A549 (cell line): ENCODE results near the gene SYCN. TPM values are rescaled to one million over a fixed set of nuclear protein-coding genes. Genes with fewer than 3 reads are reported as not detected.

Experiments used
- ATAC-seq, 2 experiments: fragments of 200-7000 bp in 1 of 2; fragments of >200 bp in 1 of 2; cut with Nextera tagmentation in 1 of 2; cut with Tn5 transposase in 1 of 2; 3 replicates each; pipeline versions ENCODE4 v1.8.0 to v1.9.1; 2018 to 2020; ENCODE audit warnings: mild to moderate bottlenecking in 1 of 2, moderate library complexity in 1 of 2
- CTCF ChIA-PET: fragments of 300-600 bp; sonication (Branson Sonifier 250); formaldehyde crosslinking; extraction: SDS; loops from one replicate; lab custom pipeline; 2021; ENCODE audit warnings: antibody characterized with exemption, inconsistent platforms; lab: Yijun Ruan, JAX
- POLR2A ChIA-PET: fragments of 350-600 bp; formaldehyde crosslinking; extraction: SDS; loops from one replicate; lab custom pipeline; 2021; ENCODE audit warnings: antibody characterized with exemption, inconsistent platforms; lab: Yijun Ruan, JAX
- DNase-seq, 2 experiments: peaks; one replicate each; pipeline versions ENCODE4 v3.0.0 to v3.0.0-alpha.2; 2011 to 2016; ENCODE audit warnings: low read depth in 1 of 2, low spot score in 1 of 2
- FAIRE-seq: peaks from 2 replicates; lab custom pipeline; 2011; peaks lifted over from hg19 to GRCh38; lab: Jason Lieb, UNC
- H3K27ac ChIP-seq, 2 experiments: fragments of >200 bp; sonication (Bioruptor Twin); formaldehyde crosslinking; 3 replicates each; pipeline ENCODE4 v1.5.1; 2016 to 2017
- H3K4me1 ChIP-seq: fragments of >200 bp; sonication (Bioruptor Twin); formaldehyde crosslinking; 3 replicates; pipeline ENCODE4 v1.6.1; 2016
- H3K4me2 ChIP-seq: fragments of >200 bp; sonication (Bioruptor Twin); formaldehyde crosslinking; 3 replicates; pipeline ENCODE4 v1.6.1; 2016
- H3K4me3 ChIP-seq: fragments of >200 bp; sonication (Bioruptor Twin); formaldehyde crosslinking; 3 replicates; pipeline ENCODE4 v1.5.1; 2016
- H3K9me3 ChIP-seq: fragments of >200 bp; sonication (Bioruptor Twin); formaldehyde crosslinking; 3 replicates; pipeline ENCODE4 v1.6.1; 2016
- CBX8 ChIP-seq: fragments of 200-600 bp; sonication (generic); IDR thresholded peaks from 2 replicates; pipeline ENCODE4 v1.6.1; 2016
- CEBPB ChIP-seq, 2 experiments: fragments of >200 bp in 1 of 2; sonication (Bioruptor Twin) in 1 of 2; formaldehyde crosslinking in 1 of 2; IDR thresholded peaks; 2 replicates each; pipeline ENCODE4 v1.6.1; 2012 to 2016
- CHD2 ChIP-seq: fragments of 150-350 bp; IDR thresholded peaks from 2 replicates; pipeline ENCODE4 v1.6.1; 2014; ENCODE audit warnings: low read length; ENCODE audit not compliant: partially characterized antibody
- CHD4 ChIP-seq: fragments of 200-600 bp; sonication (generic); IDR thresholded peaks from 2 replicates; pipeline ENCODE4 v1.6.1; 2016; ENCODE audit warnings: antibody characterized with exemption, mild to moderate bottlenecking, borderline replicate concordance
- FOSL2 ChIP-seq, 2 experiments: fragments of 450-650 bp in 1 of 2; fragments of >200 bp in 1 of 2; sonication (Bioruptor Twin) in 1 of 2; formaldehyde crosslinking; IDR thresholded peaks; 2 replicates each; pipeline versions ENCODE4 v1.5.0 to v1.6.1; 2016 to 2020; ENCODE audit warnings: mild to moderate bottlenecking in 1 of 2, moderate library complexity in 1 of 2
- HEYL ChIP-seq: fragments of 250-450 bp; sonication (Bioruptor Pico); IDR thresholded peaks from 2 replicates; pipeline ENCODE4 v1.8.0; 2021; ENCODE audit warnings: mild to moderate bottlenecking, moderate library complexity
- HOXA7 ChIP-seq: fragments of 250-450 bp; sonication (Bioruptor Pico); IDR thresholded peaks from 2 replicates; pipeline ENCODE4 v1.5.0; 2020; ENCODE audit warnings: mild to moderate bottlenecking, moderate library complexity
- HOXB13 ChIP-seq: fragments of 250-450 bp; sonication (Bioruptor Pico); IDR thresholded peaks from 2 replicates; pipeline ENCODE4 v1.5.0; 2020; ENCODE audit warnings: low read depth, mild to moderate bottlenecking, moderate library complexity
- HOXB5 ChIP-seq: fragments of 250-450 bp; sonication (Bioruptor Pico); IDR thresholded peaks from 2 replicates; pipeline ENCODE4 v1.5.0; 2020; ENCODE audit warnings: mild to moderate bottlenecking, moderate library complexity
- JUN ChIP-seq, 2 experiments: fragments of >200 bp; sonication (Bioruptor Twin); formaldehyde crosslinking; IDR thresholded peaks; 2 replicates in 1 of 2; 3 replicates in 1 of 2; pipeline ENCODE4 v1.6.1; 2016 to 2017
- JUNB ChIP-seq: fragments of >200 bp; sonication (Bioruptor Twin); formaldehyde crosslinking; IDR thresholded peaks from 2 replicates; pipeline ENCODE4 v1.6.1; 2016
- KDM1A ChIP-seq: fragments of 200-600 bp; sonication (generic); IDR thresholded peaks from 2 replicates; pipeline ENCODE4 v1.6.1; 2016; ENCODE audit warnings: low read depth, mild to moderate bottlenecking
- MAZ ChIP-seq: fragments of 150-350 bp; IDR thresholded peaks from 2 replicates; pipeline ENCODE4 v1.6.1; 2014; ENCODE audit warnings: antibody characterized with exemption, low read depth, low read length, borderline replicate concordance
- RAD21 ChIP-seq, 2 experiments: fragments of >200 bp in 1 of 2; sonication (Bioruptor Twin) in 1 of 2; formaldehyde crosslinking in 1 of 2; IDR thresholded peaks in 1 of 2; conservative IDR thresholded peaks in 1 of 2; 2 replicates in 1 of 2; 3 replicates in 1 of 2; pipeline ENCODE4 v1.6.1; 2012 to 2018; ENCODE audit warnings: inconsistent platforms in 1 of 2
- RFX5 ChIP-seq: fragments of 450-650 bp; IDR thresholded peaks from 2 replicates; pipeline ENCODE4 v1.7.1; 2014; ENCODE audit warnings: antibody characterized with exemption, mild to moderate bottlenecking, moderate library complexity
- RNF2 ChIP-seq: fragments of 200-600 bp; sonication (generic); IDR thresholded peaks from 2 replicates; pipeline ENCODE4 v1.6.1; 2016; ENCODE audit warnings: low read depth, mild to moderate bottlenecking, antibody characterized with exemption, moderate library complexity, borderline replicate concordance
- SMC3 ChIP-seq: fragments of >200 bp; sonication (Bioruptor Twin); formaldehyde crosslinking; IDR thresholded peaks from 3 replicates; pipeline ENCODE4 v1.6.1; 2018; ENCODE audit warnings: inconsistent platforms
- USF2 ChIP-seq: fragments of 450-650 bp; IDR thresholded peaks from 2 replicates; pipeline ENCODE4 v1.6.1; 2014; ENCODE audit warnings: antibody characterized with exemption
- ZC3H11A ChIP-seq: fragments of 450-650 bp; IDR thresholded peaks from 2 replicates; pipeline ENCODE4 v1.6.1; 2014; ENCODE audit warnings: antibody characterized with exemption, mild to moderate bottlenecking
- ZNF302 ChIP-seq: fragments of 250-450 bp; sonication (Bioruptor Pico); IDR thresholded peaks from 2 replicates; pipeline ENCODE4 v1.9.0; 2021; ENCODE audit warnings: inconsistent platforms, mild to moderate bottlenecking, moderate library complexity
- ZSCAN20 ChIP-seq: fragments of 250-450 bp; sonication (Bioruptor Pico); IDR thresholded peaks from 2 replicates; pipeline ENCODE4 v1.8.0; 2022; ENCODE audit warnings: mild to moderate bottlenecking, moderate library complexity
- WGBS: methylation state at CpG from one replicate; pipeline ENCODE4 v1.1.6; 2017; ENCODE audit errors: missing lambda C conversion rate; 5-methylcytosine and 5-hydroxymethylcytosine counted together
- polyA plus RNA-seq, 4 experiments: library from polyadenylated mRNA; depleted of rRNA in 3 of 4; stranded (reverse); fragments of >200 nt; fragmentation: RNase III in 1 of 4; extraction: RNeasy Plus Mini Kit Qiagen cat#74134 plus additional on column Dnase treatment in 1 of 4; gene quantifications; 2 replicates in 3 of 4; 3 replicates in 1 of 4; pipeline ENCODE4 v1.2.3, GENCODE V29; 2011 to 2017
- TF ChIP-seq, protein P1 (sequence below): fragments of >200 bp; sonication (Bioruptor Twin); formaldehyde crosslinking; IDR thresholded peaks from 2 replicates; pipeline ENCODE4 v1.6.1; 2016
- TF ChIP-seq, protein P2 (sequence below): IDR thresholded peaks from 2 replicates; pipeline ENCODE4 v1.6.1; 2012; ENCODE audit warnings: low read depth, borderline replicate concordance

SYCN gene
- polyA plus RNA-seq, 2 of the 4 experiments (the other 2 are of a cell fraction): not detected

DNA sequence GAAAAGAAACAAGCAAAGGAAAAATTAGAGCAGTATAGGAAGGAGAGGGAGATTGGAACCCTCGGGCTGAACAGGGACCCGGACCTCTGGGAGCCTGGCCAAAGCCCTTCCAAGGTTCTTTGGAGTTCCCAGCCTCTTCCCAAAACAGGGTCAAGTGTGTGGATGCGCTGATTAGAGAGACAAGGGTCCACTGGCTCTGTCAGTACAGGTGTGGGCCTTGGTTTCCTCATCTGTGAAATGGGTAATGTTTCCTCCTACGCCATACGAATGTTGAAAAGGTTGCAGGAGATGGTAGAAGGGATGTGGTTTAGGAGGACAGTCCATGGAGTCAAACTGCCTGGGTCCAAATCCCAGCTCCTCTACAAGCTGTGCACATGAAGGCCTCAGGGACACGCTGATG, 2.1 kb upstream of the SYCN start:
- Histone ChIP-seq H3K9me3 (no peaks in the 10 kb centered on the region), H3K4me2 (no peak overlapping the region), H3K4me1 (peaks cover 6% of the 10 kb centered on the region; the same call in 1 of the 3 replicates), H3K4me3 (no peak overlapping the region), H3K27ac (no peak overlapping the region)
- 80% methylated on average over 6 of the region's 6 CpGs for WGBS
- ChIA-PET CTCF (interaction anchor here (0.9 to 7.0 kb wide), 9 partner anchors 8 to 154 kb away, joined by 3 to 44 read pairs (median 3); partner anchors contain the start of gene NCCRP1), POLR2A (no interaction called here)
- DNase-seq: no peak
- TF ChIP-seq, protein P1, sequence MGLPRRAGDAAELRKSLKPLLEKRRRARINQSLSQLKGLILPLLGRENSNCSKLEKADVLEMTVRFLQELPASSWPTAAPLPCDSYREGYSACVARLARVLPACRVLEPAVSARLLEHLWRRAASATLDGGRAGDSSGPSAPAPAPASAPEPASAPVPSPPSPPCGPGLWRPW: no peak
- no peak for TF ChIP-seq JUN (IDR thresholded peaks at IDR 0.05)
- peak; percentile 13 for FAIRE-seq
- no peak for ATAC-seq

- no peak for TF ChIP-seq USF2
- TF ChIP-seq RAD21 (conservative IDR thresholded peaks at IDR 0.05 in 1 of 2, IDR thresholded peaks at IDR 0.05 in 1 of 2): no peak
- no peak for TF ChIP-seq RFX5
- no peak for TF ChIP-seq KDM1A
- TF ChIP-seq HEYL (CRISPR knock-in tag): no peak
- ATAC-seq (no peak), FAIRE-seq (no peak), DNase-seq (no peak)
- CTCF ChIA-PET: interaction anchor here (0.9 to 7.0 kb wide), 9 partner anchors 9 to 244 kb away, joined by 3 to 44 read pairs (median 7); partner anchors contain the start of gene NCCRP1
- no peak overlapping the region for H3K4me3 ChIP-seq
- POLR2A ChIA-PET: no interaction called here
- no peaks in the 10 kb centered on the region for H3K9me3 ChIP-seq
- WGBS: 89% methylated on average over 3 of the region's 3 CpGs
- no peak overlapping the region for H3K4me2 ChIP-seq
- H3K4me1 ChIP-seq: peaks cover 6% of the 10 kb centered on the region; the same call in 1 of the 3 replicates
- H3K27ac ChIP-seq: no peak overlapping the region
Measured at GRCh38 chr19:39205449-39205764, 1.3 kb upstream of the SYCN start.

- no peaks in the 10 kb centered on the region for H3K9me3 ChIP-seq
- ChIA-PET CTCF (interaction anchor here (0.6 to 7.0 kb wide), 14 partner anchors 9 to 800 kb away, joined by 3 to 44 read pairs (median 3); partner anchors contain the start of gene FAM98C), POLR2A (interaction anchor here (0.9 kb wide), 1 partner anchor 139 kb away, joined by 3 read pairs; the partner anchor contains the start of gene SAMD4B)
- H3K27ac ChIP-seq: no peak overlapping the region; a peak in 1 of 6 replicates
- H3K4me2 ChIP-seq: no peak overlapping the region
- DNase-seq: no peak
- TF ChIP-seq HOXB13 (CRISPR knock-in tag): no peak
- TF ChIP-seq ZC3H11A: no peak
- TF ChIP-seq ZNF302 (CRISPR knock-in tag): no peak
- TF ChIP-seq HOXA7: no peak
- no peak for TF ChIP-seq SMC3
- TF ChIP-seq FOSL2 (IDR thresholded peaks at IDR 0.05): no peak
- no peak for TF ChIP-seq FOSL2 (CRISPR knock-in tag; IDR thresholded peaks at IDR 0.05)
- no peak for TF ChIP-seq CEBPB (IDR thresholded peaks at IDR 0.05)
- no peak for TF ChIP-seq CHD2
- no peak for TF ChIP-seq CHD4
- no peak for TF ChIP-seq ZSCAN20
- TF ChIP-seq HOXB5 (CRISPR knock-in tag): no peak
- TF ChIP-seq JUNB: no peak
- TF ChIP-seq, protein P2, sequence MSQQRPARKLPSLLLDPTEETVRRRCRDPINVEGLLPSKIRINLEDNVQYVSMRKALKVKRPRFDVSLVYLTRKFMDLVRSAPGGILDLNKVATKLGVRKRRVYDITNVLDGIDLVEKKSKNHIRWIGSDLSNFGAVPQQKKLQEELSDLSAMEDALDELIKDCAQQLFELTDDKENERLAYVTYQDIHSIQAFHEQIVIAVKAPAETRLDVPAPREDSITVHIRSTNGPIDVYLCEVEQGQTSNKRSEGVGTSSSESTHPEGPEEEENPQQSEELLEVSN: no peak
- no peak for TF ChIP-seq CBX8
- no peak for TF ChIP-seq RNF2
- no peak for TF ChIP-seq MAZ
- WGBS: 94% methylated on average over 1 of the region's 1 CpG
- H3K4me3 ChIP-seq: no peak overlapping the region
- no peak for ATAC-seq
- FAIRE-seq: no peak
- H3K4me1 ChIP-seq: peaks cover 9% of the 10 kb centered on the region
Measured at GRCh38 chr19:39202998-39203355, 1.1 kb downstream of the SYCN start.
